HL-60 (cell line): Measurements from ENCODE around the gene TPMT.
"Not testable (repeated sequence)": the region's sequence is repeated elsewhere in the genome, so short reads cannot be mapped to it uniquely, and the experiment has no call there.

Source experiments
- DNase-seq, 2 experiments: peaks; one replicate each; pipeline ENCODE4 v3.0.0-alpha.2; 2010 to 2020; ENCODE audit warnings: low read depth in 1 of 2, low spot score in 1 of 2
- H3K27ac ChIP-seq: fragments of 250-450 bp; sonication (Bioruptor Pico); replicated peaks from 2 replicates; pipeline ENCODE4 v1.5.1; 2020; ENCODE audit warnings: mild to moderate bottlenecking, moderate library complexity
- H3K27me3 ChIP-seq: fragments of 250-450 bp; sonication (Bioruptor Pico); 2 replicates; pipeline ENCODE4 v1.5.1; 2021; ENCODE audit warnings: mild to moderate bottlenecking, moderate library complexity; ENCODE audit not compliant: insufficient read depth, poor library complexity, severe bottlenecking
- H3K4me3 ChIP-seq: replicated peaks from 2 replicates; pipeline ENCODE4 v1.5.1; 2011; ENCODE audit warnings: mild to moderate bottlenecking, control low read depth, low read length; ENCODE audit not compliant: insufficient read depth
- CTCF ChIP-seq: IDR thresholded peaks from one replicate; pipeline ENCODE4 v1.5.1; 2011; ENCODE audit warnings: low read length, control low read depth, inconsistent platforms; ENCODE audit not compliant: insufficient read depth
- GABPA ChIP-seq: IDR thresholded peaks from 2 replicates; pipeline ENCODE4 v1.6.1; 2012; ENCODE audit warnings: low read depth
- POLR2AphosphoS5 ChIP-seq: IDR thresholded peaks from 2 replicates; pipeline ENCODE4 v1.6.1; 2012; ENCODE audit warnings: low read depth
- SPI1 ChIP-seq: IDR thresholded peaks from 2 replicates; pipeline ENCODE4 v1.6.1; 2012; ENCODE audit warnings: low read depth, mild to moderate bottlenecking, borderline replicate concordance
- TF ChIP-seq, protein P1 (sequence below): IDR thresholded peaks from 2 replicates; pipeline ENCODE4 v1.6.1; 2012; ENCODE audit warnings: low read depth; ENCODE audit not compliant: insufficient replicate concordance

TPMT gene

DNA sequence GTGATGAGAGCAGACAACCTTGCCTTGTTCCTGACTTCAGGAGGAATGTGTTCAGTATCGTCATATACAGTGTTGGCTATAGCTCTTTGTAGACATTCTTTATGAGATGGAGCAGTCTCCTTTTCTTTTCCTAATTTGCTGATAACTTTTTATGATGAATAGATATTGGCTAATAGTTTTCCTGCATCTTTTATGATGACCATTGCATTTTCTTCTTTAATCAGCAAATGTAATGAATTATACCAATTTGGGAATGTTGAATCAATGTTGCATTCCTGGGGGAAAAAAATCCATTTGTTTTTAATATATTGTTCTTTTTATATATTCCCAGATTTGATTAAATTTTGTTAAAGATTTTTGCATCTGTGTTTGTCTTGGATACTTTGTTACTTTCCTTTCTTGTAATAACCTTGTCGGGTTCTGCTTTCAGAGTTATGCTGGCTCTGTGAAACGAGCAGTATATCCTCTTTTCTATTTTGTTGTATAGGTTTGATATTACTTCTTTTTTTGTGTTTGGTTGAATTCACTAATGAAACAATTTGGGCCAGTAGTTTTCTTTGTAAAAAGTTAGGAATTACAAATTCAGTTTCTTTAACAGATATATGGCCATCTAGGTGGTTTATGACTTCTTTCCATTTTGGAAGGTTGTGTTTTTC is 24.2 kb upstream of the TPMT start:
- no peak for DNase-seq
- Histone ChIP-seq H3K4me3 (no peak overlapping the region), H3K27me3 (no peaks in the 10 kb centered on the region), H3K27ac (peak overlapping the region; percentile 7; the same call in 1 of the 2 replicates)
- TF ChIP-seq POLR2AphosphoS5 (no peak), SPI1 (no peak), CTCF (no peak), GABPA (no peak)
- TF ChIP-seq, protein P1, sequence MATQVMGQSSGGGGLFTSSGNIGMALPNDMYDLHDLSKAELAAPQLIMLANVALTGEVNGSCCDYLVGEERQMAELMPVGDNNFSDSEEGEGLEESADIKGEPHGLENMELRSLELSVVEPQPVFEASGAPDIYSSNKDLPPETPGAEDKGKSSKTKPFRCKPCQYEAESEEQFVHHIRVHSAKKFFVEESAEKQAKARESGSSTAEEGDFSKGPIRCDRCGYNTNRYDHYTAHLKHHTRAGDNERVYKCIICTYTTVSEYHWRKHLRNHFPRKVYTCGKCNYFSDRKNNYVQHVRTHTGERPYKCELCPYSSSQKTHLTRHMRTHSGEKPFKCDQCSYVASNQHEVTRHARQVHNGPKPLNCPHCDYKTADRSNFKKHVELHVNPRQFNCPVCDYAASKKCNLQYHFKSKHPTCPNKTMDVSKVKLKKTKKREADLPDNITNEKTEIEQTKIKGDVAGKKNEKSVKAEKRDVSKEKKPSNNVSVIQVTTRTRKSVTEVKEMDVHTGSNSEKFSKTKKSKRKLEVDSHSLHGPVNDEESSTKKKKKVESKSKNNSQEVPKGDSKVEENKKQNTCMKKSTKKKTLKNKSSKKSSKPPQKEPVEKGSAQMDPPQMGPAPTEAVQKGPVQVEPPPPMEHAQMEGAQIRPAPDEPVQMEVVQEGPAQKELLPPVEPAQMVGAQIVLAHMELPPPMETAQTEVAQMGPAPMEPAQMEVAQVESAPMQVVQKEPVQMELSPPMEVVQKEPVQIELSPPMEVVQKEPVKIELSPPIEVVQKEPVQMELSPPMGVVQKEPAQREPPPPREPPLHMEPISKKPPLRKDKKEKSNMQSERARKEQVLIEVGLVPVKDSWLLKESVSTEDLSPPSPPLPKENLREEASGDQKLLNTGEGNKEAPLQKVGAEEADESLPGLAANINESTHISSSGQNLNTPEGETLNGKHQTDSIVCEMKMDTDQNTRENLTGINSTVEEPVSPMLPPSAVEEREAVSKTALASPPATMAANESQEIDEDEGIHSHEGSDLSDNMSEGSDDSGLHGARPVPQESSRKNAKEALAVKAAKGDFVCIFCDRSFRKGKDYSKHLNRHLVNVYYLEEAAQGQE, result no peak

DNA sequence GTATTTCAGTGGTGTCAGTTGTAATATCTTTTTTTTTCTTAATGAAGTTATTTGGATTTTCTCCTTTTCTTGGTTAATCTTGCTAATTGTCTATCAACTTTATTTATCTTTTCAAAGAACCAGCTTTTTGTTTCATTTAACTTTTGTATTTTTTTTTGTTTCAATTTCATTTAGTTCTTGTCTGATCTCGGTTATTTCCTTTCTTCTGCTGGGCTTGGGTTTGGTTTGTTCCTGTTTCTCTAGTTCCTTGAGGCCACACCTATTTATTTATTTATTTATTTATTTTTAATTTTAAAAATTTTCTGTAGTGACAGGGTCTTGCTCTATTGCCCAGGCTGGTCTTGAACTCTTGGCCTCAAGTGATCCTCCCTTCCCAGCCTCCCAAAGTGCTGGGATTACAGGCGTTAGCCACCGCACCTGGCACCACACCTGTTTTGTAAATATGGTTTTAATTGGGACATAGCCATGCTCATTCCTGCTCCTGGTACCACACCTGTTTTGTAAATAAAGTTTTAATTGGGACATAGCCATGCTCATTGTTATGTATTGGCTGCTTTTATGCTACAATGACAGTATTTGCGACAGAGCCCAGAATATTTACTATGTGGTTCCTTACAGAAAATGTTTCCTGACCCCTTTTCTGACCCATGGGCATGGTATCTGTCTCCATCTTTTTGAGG is 22.5 kb upstream of the TPMT start:
- H3K27me3 ChIP-seq, result no peaks in the 10 kb centered on the region
- DNase-seq, result no peak

DNA sequence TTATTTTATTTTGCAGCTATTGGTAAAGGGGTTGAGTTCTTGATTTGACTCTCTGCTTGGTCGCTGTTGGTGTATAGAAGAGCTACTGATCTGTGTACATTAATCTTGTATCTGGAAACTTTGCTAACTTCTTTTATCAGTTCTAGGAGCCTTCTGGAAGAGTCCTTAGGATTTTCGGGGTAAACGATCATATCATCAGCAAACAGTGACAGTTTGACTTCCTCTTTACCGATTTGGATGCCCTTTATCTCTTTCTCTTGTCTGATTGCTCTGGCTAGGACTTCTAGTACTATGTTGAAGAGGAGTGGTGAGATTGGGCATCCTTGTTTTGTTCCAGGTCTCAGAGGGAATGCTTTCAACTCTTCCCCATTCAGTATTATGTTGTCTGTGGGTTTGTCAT is 21.3 kb upstream of the TPMT start:
- peak; percentile 16; the same call in 1 of the 2 replicates for TF ChIP-seq SPI1
- H3K27me3 ChIP-seq, H3K4me3 ChIP-seq, DNase-seq, H3K27ac ChIP-seq: not testable (repeated sequence)

More for the DNA sequence above, 22.5 kb upstream of the TPMT start:
- Histone ChIP-seq H3K27ac (no peak overlapping the region), H3K4me3 (no peak overlapping the region)
- TF ChIP-seq, protein P1, result no peak
- TF ChIP-seq POLR2AphosphoS5 (no peak), SPI1 (no peak), GABPA (no peak)

DNA sequence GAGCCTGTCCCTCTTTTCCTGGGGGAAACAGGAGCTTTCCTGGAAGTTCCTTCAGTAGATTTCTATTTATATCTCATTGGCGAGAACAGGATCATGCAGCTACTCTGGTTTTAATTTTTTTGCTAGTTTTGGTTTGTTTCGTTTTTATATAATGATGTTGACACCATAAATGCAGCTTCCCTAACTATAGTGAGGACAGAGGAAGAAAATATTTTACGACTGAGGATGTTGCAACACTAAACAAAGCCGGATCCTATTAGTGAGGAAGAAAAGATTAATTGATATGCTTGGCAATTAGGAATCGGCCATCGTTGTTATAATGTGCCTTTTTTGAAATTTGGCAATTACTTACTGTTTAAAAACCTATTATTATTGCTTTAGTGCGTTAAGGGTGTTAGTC is 17.0 kb upstream of the TPMT start:
- TF ChIP-seq CTCF, result no peak
- DNase-seq, result peak in 1 of 2 experiments; percentile 32
- H3K27me3 ChIP-seq, result no peaks in the 10 kb centered on the region

DNA sequence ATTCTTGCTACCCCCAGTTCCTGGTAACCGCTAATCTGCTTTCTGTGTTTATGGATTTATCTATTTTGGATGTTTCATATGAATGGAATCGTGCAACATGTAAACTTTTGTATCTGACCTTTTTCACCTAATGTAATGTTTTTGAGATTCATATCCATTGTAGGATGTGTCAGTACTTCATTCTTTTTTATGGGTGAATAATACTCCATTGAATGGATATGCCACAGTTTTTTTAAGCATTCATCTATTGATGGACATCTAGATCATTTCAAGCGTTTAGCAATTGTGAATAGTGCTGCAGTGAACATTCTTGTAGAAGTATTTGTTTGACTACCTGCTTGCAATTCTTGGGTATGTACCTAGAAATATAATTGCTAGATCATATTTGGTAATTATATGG is 13.4 kb upstream of the TPMT start:
- H3K27ac ChIP-seq, result no peak overlapping the region
- no peak for DNase-seq
- H3K27me3 ChIP-seq, result no peaks in the 10 kb centered on the region
- TF ChIP-seq CTCF, result no peak
- TF ChIP-seq, protein P1, result no peak
- no peak for TF ChIP-seq POLR2AphosphoS5
- TF ChIP-seq SPI1, result no peak
- TF ChIP-seq GABPA, result no peak
- H3K4me3 ChIP-seq, result no peak overlapping the region

More for the DNA sequence above, 17.0 kb upstream of the TPMT start:
- Histone ChIP-seq H3K4me3 (no peak overlapping the region), H3K27ac (no peak overlapping the region)
